IMR-90 (cell line): ENCODE measurements around the gene CAV3. TPM values are rescaled to one million over a fixed set of nuclear protein-coding genes. Genes with fewer than 3 reads are reported as not detected.

Experiments used
- ATAC-seq: fragments of 200-7000 bp; cut with Tn5 transposase; 2 replicates; pipeline ENCODE4 v1.9.1; 2020; ENCODE audit warnings: low read depth, mild to moderate bottlenecking, moderate library complexity
- BruUV-seq: library from RNA; stranded (reverse); fragments of 400-500 nt; replicated peaks from 2 replicates; lab custom pipeline; 2021; lab: Mats Ljungman, UMichigan
- CTCF ChIA-PET: fragments of 300-600 bp; formaldehyde crosslinking; extraction: SDS; loops from one replicate; lab custom pipeline; 2021; ENCODE audit warnings: antibody characterized with exemption; lab: Yijun Ruan, JAX
- POLR2A ChIA-PET: fragments of 300-600 bp; sonication (Branson Sonifier 250); formaldehyde crosslinking; loops from one replicate; lab custom pipeline; 2022; ENCODE audit warnings: antibody characterized with exemption; ENCODE audit not compliant: unreplicated experiment; lab: Charles Lee
- DNase-seq: peaks from one replicate; pipeline ENCODE4 v3.0.0; 2013
- H2AFZ ChIP-seq: replicated peaks from 2 replicates; pipeline ENCODE3; 2013; ENCODE audit warnings: low read length, mild to moderate bottlenecking; ENCODE audit not compliant: poor library complexity
- H2AK5ac ChIP-seq: 2 replicates; pipeline ENCODE4 v1.6.1; 2013; ENCODE audit warnings: low read depth, low read length, inconsistent platforms
- H2AK9ac ChIP-seq: replicated peaks from 2 replicates; pipeline ENCODE3; 2013; ENCODE audit warnings: mild to moderate bottlenecking, low read depth, low read length, moderate library complexity; ENCODE audit not compliant: poor library complexity
- H2BK120ac ChIP-seq: 2 replicates; pipeline ENCODE4 v1.6.1; 2013; ENCODE audit warnings: low read depth, low read length, inconsistent platforms
- H2BK15ac ChIP-seq: 3 replicates; pipeline ENCODE4 v1.6.1; 2013; ENCODE audit warnings: low read depth, low read length, inconsistent platforms
- H2BK20ac ChIP-seq: 2 replicates; pipeline ENCODE4 v1.6.1; 2013; ENCODE audit warnings: low read depth, mild to moderate bottlenecking, inconsistent platforms, low read length, moderate library complexity
- H2BK5ac ChIP-seq: 2 replicates; pipeline ENCODE4 v1.6.1; 2013; ENCODE audit warnings: mild to moderate bottlenecking, low read depth, low read length, inconsistent platforms; ENCODE audit not compliant: poor library complexity, severe bottlenecking
- H3K14ac ChIP-seq: replicated peaks from 2 replicates; pipeline ENCODE4 v1.6.1; 2013; ENCODE audit warnings: low read depth, low read length, inconsistent platforms
- H3K18ac ChIP-seq: 2 replicates; pipeline ENCODE4 v1.6.1; 2013; ENCODE audit warnings: low read depth, low read length, control low read depth
- H3K23ac ChIP-seq: 2 replicates; pipeline ENCODE4 v1.6.1; 2013; ENCODE audit warnings: low read depth, low read length, inconsistent platforms
- H3K27ac ChIP-seq: 2 replicates; pipeline ENCODE4 v1.5.1; 2013; ENCODE audit warnings: mild to moderate bottlenecking, control low read depth, low read length; ENCODE audit not compliant: insufficient read depth
- H3K27me3 ChIP-seq: 2 replicates; pipeline ENCODE4 v1.6.1; 2013; ENCODE audit warnings: low read length; ENCODE audit not compliant: control insufficient read depth, insufficient read depth
- H3K36me3 ChIP-seq: 2 replicates; pipeline ENCODE4 v1.6.1; 2013; ENCODE audit warnings: low read length, mixed read lengths; ENCODE audit not compliant: control insufficient read depth, insufficient read depth
- H3K4ac ChIP-seq: 2 replicates; pipeline ENCODE4 v1.6.1; 2013; ENCODE audit warnings: low read depth, low read length, inconsistent platforms
- H3K4me1 ChIP-seq: 2 replicates; pipeline ENCODE4 v1.6.1; 2013; ENCODE audit warnings: low read length, mixed read lengths; ENCODE audit not compliant: control insufficient read depth, insufficient read depth
- H3K4me2 ChIP-seq: 2 replicates; pipeline ENCODE4 v1.6.1; 2013; ENCODE audit warnings: low read depth, mild to moderate bottlenecking, control low read depth, low read length, moderate library complexity
- H3K4me3 ChIP-seq: 2 replicates; pipeline ENCODE4 v1.5.1; 2013; ENCODE audit warnings: low read depth, mild to moderate bottlenecking, control low read depth, low read length, moderate library complexity; ENCODE audit not compliant: insufficient read depth
- H3K56ac ChIP-seq: 2 replicates; pipeline ENCODE4 v1.6.1; 2013; ENCODE audit warnings: low read length, inconsistent platforms; ENCODE audit not compliant: insufficient read depth; ENCODE audit errors: extremely low read depth
- H3K79me1 ChIP-seq, 2 experiments: 2 replicates each; pipeline ENCODE4 v1.6.1; 2013; ENCODE audit warnings: low read length in 2 of 2, inconsistent platforms in 1 of 2, low read depth in 1 of 2
- H3K9ac ChIP-seq: 2 replicates; pipeline ENCODE4 v1.6.1; 2013; ENCODE audit warnings: low read depth, low read length, control low read depth
- H3K9me1 ChIP-seq: 2 replicates; pipeline ENCODE4 v1.6.1; 2013; ENCODE audit warnings: low read length, inconsistent platforms; ENCODE audit not compliant: insufficient read depth
- H3K9me3 ChIP-seq: 2 replicates; pipeline ENCODE4 v1.6.1; 2013; ENCODE audit warnings: low read length; ENCODE audit not compliant: control insufficient read depth, insufficient read depth
- H4K20me1 ChIP-seq: 2 replicates; pipeline ENCODE4 v1.6.1; 2013; ENCODE audit warnings: low read length, inconsistent platforms; ENCODE audit not compliant: insufficient read depth
- H4K5ac ChIP-seq: 2 replicates; pipeline ENCODE4 v1.6.1; 2013; ENCODE audit warnings: mild to moderate bottlenecking, low read depth, low read length, control low read depth
- H4K8ac ChIP-seq, 2 experiments: 2 replicates each; pipeline ENCODE4 v1.6.1; 2013; ENCODE audit warnings: low read depth in 2 of 2, low read length in 2 of 2, control low read depth in 1 of 2, inconsistent platforms in 1 of 2
- H4K91ac ChIP-seq: 2 replicates; pipeline ENCODE4 v1.6.1; 2013; ENCODE audit warnings: low read depth, low read length, inconsistent platforms; ENCODE audit not compliant: insufficient read depth
- POLR2A ChIP-seq: IDR thresholded peaks from 2 replicates; pipeline ENCODE4 v1.6.1; 2012; ENCODE audit warnings: mild to moderate bottlenecking, low read depth, low read length
- RAD21 ChIP-seq: IDR thresholded peaks from 2 replicates; pipeline ENCODE4 v1.6.1; 2012; ENCODE audit warnings: low read length, improper control_type of control experiment
- USF2 ChIP-seq: fragments of 150-350 bp; IDR thresholded peaks from 2 replicates; pipeline ENCODE4 v1.6.1; 2017; ENCODE audit warnings: mild to moderate bottlenecking, antibody characterized with exemption, low read length, low read depth
- WGBS, 2 experiments: methylation state at CpG; one replicate each; pipeline versions ENCODE4 v1.1.5 to v1.1.7; 2013; ENCODE audit warnings: missing lambda C conversion rate in 2 of 2; ENCODE audit not compliant: insufficient read length in 1 of 2; ENCODE audit errors: extremely low coverage in 2 of 2; 5-methylcytosine and 5-hydroxymethylcytosine counted together
- dilution Hi-C: fragments of 300-500 bp; cut with HindIII; formaldehyde crosslinking; loops from one replicate; pipeline ENCODE4 v1.14.3; 2018; ENCODE audit warnings: low sequenced_read_pairs; ENCODE audit not compliant: unreplicated experiment
- in situ Hi-C: fragments of 300-500 bp; cut with MboI; formaldehyde crosslinking; loops from 3 replicates; pipeline ENCODE4 v1.14.3; 2019; ENCODE audit warnings: low sequenced_read_pairs, inconsistent platforms, mixed read lengths
- intact Hi-C: fragments of 100-400 bp; cut with micrococcal nuclease; formaldehyde crosslinking; loops from 2 replicates; pipeline ENCODE4 v1.10.0; 2022
- polyA plus RNA-seq, 3 experiments: library from polyadenylated mRNA; depleted of rRNA; stranded (reverse); fragments of >200 nt; gene quantifications; 2 replicates each; pipeline ENCODE4 v1.2.3, GENCODE V29; 2012; ENCODE audit warnings: low replicate concordance in 1 of 3
- total RNA-seq: library from RNA; depleted of rRNA; stranded (reverse); fragments of >200 nt; gene quantifications from 2 replicates; pipeline ENCODE4 v1.2.3, GENCODE V29; 2012

Gene CAV3
- total and polyA plus RNA-seq, 2 of the 4 experiments (the other 2 are of a cell fraction), result 0.17 to 0.36 TPM

- ChIA-PET CTCF (no interaction called here), POLR2A (no interaction called here)
- H3K4me2 ChIP-seq, result no peak overlapping the region
- H3K27ac ChIP-seq, result no peak overlapping the region
- H3K23ac ChIP-seq, result no peak overlapping the region
- no TSS peak for BruUV-seq
- no peak overlapping the region for H3K4me3 ChIP-seq
- H2BK20ac ChIP-seq, result no peak overlapping the region
- in situ Hi-C loops, result loop anchor here (25.0 kb wide), 1 partner anchor 298 kb away; no protein-coding TSS in a partner anchor
- H3K9ac ChIP-seq, result no peak overlapping the region
- DNase-seq (no peak), ATAC-seq (no peak)
- H3K18ac ChIP-seq, result no peak overlapping the region
- H2AFZ ChIP-seq, result no peak overlapping the region
- H3K14ac ChIP-seq, result no peak overlapping the region
- no peak overlapping the region for H4K8ac ChIP-seq
- no peaks in the 10 kb centered on the region for H3K79me1 ChIP-seq
- WGBS, 2 experiments, result no CpG with 5 or more reads among the region's 1 CpG
- no peaks in the 10 kb centered on the region; the same call in 1 of the 2 replicates for H3K27me3 ChIP-seq
- no peak overlapping the region for H4K91ac ChIP-seq
- H4K5ac ChIP-seq, result no peak overlapping the region
- H3K56ac ChIP-seq, result no peak overlapping the region
- no peaks in the 10 kb centered on the region for H3K9me3 ChIP-seq
- H3K4me1 ChIP-seq, result peaks cover 2% of the 10 kb centered on the region
- no peak overlapping the region for H2BK15ac ChIP-seq
- H2BK5ac ChIP-seq, result no peak overlapping the region
- H4K20me1 ChIP-seq, result no peaks in the 10 kb centered on the region
- no peak overlapping the region for H2AK5ac ChIP-seq
- no peak overlapping the region for H3K4ac ChIP-seq
- peaks cover under 1% of the 10 kb centered on the region; the same call in 1 of the 2 replicates for H3K9me1 ChIP-seq
- TF ChIP-seq POLR2A, result no peak
- TF ChIP-seq RAD21, result no peak
- TF ChIP-seq USF2, result no peak
- no peaks in the 10 kb centered on the region for H3K36me3 ChIP-seq
- H2AK9ac ChIP-seq, result no peak overlapping the region
- no peak overlapping the region for H2BK120ac ChIP-seq
- dilution Hi-C loops, result no loop called here
- intact Hi-C loops, result no loop called here
Observed at GRCh38 chr3:8734908-8735307, 1.3 kb downstream of the CAV3 start.
